Lower lobe of right lung (tissue), 2 donors: Measurements from ENCODE around the gene PIK3C2A. TPM values are rescaled to one million over a fixed set of nuclear protein-coding genes. Genes with fewer than 3 reads are reported as not detected.
"Not testable (repeated sequence)": the region's sequence is repeated elsewhere in the genome, so short reads cannot be mapped to it uniquely, and the experiment has no call there.

Experiments used
- ATAC-seq, 2 donors: fragments of 200-7000 bp; cut with Tn5 transposase; one replicate each; pipeline ENCODE4 v1.9.1; 2020 to 2022; ENCODE audit warnings: mild to moderate bottlenecking in 2 of 2, moderate library complexity in 2 of 2
- DNase-seq: peaks from one replicate; pipeline ENCODE4 v3.0.0-alpha.2; 2020
- H3K27ac ChIP-seq: fragments of 200-600 bp; one replicate; pipeline ENCODE4 v1.8.0; 2022
- H3K27me3 ChIP-seq: fragments of 200-600 bp; one replicate; pipeline ENCODE4 v1.8.0; 2022; ENCODE audit warnings: low read depth
- H3K36me3 ChIP-seq: fragments of 200-600 bp; one replicate; pipeline ENCODE4 v1.8.0; 2022; ENCODE audit warnings: mild to moderate bottlenecking
- H3K4me1 ChIP-seq: fragments of 200-600 bp; one replicate; pipeline ENCODE4 v1.8.0; 2022
- H3K4me3 ChIP-seq: fragments of 200-600 bp; one replicate; pipeline ENCODE4 v1.8.0; 2022; ENCODE audit warnings: mild to moderate bottlenecking
- H3K9me3 ChIP-seq: fragments of 200-600 bp; one replicate; pipeline ENCODE4 v1.8.0; 2022
- intact Hi-C: fragments of 100-400 bp; cut with DNase I; formaldehyde crosslinking; loops from one replicate; pipeline ENCODE4 v1.11.0; 2022
- total RNA-seq: library from RNA; stranded (reverse); fragmentation: NEBNext Ultra II Directional; extraction: Animal tissue kit (Norgen Biotek cat#: 25700); gene quantifications from one replicate; pipeline ENCODE4 v1.2.1, GENCODE V29; 2021
- TF ChIP-seq, protein P1 (sequence below): fragments of 200-600 bp; IDR thresholded peaks from one replicate; pipeline ENCODE4 v1.8.0; 2022; ENCODE audit warnings: antibody characterized with exemption, mild to moderate bottlenecking
- donor health status: DM: no; HTN: yes; CAD: no; lungs with severe emphysema.

Gene PIK3C2A
- total RNA-seq, 1 donor from 2014 or later, result 71.6 TPM

- Histone ChIP-seq H3K9me3 (no peaks in the 10 kb centered on the region), H3K4me3 (no peak overlapping the region), H3K4me1 (no peaks in the 10 kb centered on the region), H3K36me3 (no peaks in the 10 kb centered on the region), H3K27me3 (no peaks in the 10 kb centered on the region), H3K27ac (no peak overlapping the region)
- intact Hi-C loops, result no loop called here
- DNase-seq (no peak), ATAC-seq (no peak)
- TF ChIP-seq, protein P1, sequence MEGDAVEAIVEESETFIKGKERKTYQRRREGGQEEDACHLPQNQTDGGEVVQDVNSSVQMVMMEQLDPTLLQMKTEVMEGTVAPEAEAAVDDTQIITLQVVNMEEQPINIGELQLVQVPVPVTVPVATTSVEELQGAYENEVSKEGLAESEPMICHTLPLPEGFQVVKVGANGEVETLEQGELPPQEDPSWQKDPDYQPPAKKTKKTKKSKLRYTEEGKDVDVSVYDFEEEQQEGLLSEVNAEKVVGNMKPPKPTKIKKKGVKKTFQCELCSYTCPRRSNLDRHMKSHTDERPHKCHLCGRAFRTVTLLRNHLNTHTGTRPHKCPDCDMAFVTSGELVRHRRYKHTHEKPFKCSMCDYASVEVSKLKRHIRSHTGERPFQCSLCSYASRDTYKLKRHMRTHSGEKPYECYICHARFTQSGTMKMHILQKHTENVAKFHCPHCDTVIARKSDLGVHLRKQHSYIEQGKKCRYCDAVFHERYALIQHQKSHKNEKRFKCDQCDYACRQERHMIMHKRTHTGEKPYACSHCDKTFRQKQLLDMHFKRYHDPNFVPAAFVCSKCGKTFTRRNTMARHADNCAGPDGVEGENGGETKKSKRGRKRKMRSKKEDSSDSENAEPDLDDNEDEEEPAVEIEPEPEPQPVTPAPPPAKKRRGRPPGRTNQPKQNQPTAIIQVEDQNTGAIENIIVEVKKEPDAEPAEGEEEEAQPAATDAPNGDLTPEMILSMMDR, result no peak
Measured at GRCh38 chr11:17250561-17251350, 43.0 kb upstream of the PIK3C2A start.

- H3K9me3 ChIP-seq, result no peaks in the 10 kb centered on the region
- TF ChIP-seq, protein P1, result no peak
- H3K27me3 ChIP-seq, result no peaks in the 10 kb centered on the region
- H3K4me3 ChIP-seq, result no peak overlapping the region
- no peak overlapping the region for H3K27ac ChIP-seq
- H3K4me1 ChIP-seq, result no peaks in the 10 kb centered on the region
- no peaks in the 10 kb centered on the region for H3K36me3 ChIP-seq
- no peak for ATAC-seq
- no peak for DNase-seq
- intact Hi-C loops, result no loop called here
Measured at GRCh38 chr11:17244046-17244445, 36.3 kb upstream of the PIK3C2A start.

DNA sequence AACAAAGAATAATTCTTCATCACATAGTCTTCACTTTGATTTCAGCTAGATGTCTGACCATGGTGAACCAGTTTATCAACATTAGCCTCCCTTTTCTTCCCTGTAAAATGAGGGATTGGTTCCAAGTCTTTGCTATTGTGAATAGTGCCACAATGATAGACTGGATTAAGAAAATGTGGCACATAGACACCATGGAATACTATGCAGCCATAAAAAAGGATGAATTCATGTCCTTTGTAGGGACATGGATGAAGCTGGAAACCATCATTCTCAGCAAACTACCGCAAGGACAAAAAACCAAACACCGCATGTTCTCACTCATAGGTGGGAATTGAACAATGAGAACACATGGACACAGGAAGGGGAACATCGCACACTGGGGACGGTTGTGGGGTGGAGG, 35.2 kb upstream of the PIK3C2A start:
- DNase-seq, H3K27ac ChIP-seq, H3K9me3 ChIP-seq, H3K4me1 ChIP-seq, H3K36me3 ChIP-seq, intact Hi-C loops, H3K4me3 ChIP-seq, ATAC-seq, H3K27me3 ChIP-seq: not testable (repeated sequence)

DNA sequence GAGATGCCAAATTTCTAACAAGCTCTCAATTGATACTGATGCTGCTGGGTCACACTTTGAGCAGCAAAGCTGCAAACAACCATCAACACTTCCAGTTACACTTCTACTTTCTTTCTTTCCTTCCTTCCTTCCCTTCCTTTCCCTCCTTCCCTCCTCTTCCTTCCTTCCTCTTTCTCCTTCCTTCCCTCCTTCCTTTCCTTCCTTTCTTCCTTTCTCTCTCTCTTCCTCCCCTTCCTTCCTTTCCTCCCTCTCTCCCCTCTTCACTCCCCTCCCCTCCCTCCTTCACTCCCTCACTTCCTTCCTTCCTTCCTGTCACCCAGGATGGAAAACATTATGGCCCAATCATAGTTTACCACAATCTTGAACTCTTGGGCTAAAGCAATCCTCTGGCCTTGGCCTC, 33.0 kb upstream of the PIK3C2A start:
- Histone ChIP-seq H3K27me3 (no peaks in the 10 kb centered on the region), H3K4me3 (no peak overlapping the region), H3K9me3 (no peaks in the 10 kb centered on the region), H3K27ac (no peak overlapping the region), H3K36me3 (no peaks in the 10 kb centered on the region), H3K4me1 (no peaks in the 10 kb centered on the region)
- ATAC-seq, result no peak
- TF ChIP-seq, protein P1, result no peak
- intact Hi-C loops, result no loop called here
- no peak for DNase-seq

GRCh38 chr11:17239927-17240326, 32.1 kb upstream of the PIK3C2A start:
- H3K4me1 ChIP-seq, intact Hi-C loops, ATAC-seq: not testable (repeated sequence)

DNA sequence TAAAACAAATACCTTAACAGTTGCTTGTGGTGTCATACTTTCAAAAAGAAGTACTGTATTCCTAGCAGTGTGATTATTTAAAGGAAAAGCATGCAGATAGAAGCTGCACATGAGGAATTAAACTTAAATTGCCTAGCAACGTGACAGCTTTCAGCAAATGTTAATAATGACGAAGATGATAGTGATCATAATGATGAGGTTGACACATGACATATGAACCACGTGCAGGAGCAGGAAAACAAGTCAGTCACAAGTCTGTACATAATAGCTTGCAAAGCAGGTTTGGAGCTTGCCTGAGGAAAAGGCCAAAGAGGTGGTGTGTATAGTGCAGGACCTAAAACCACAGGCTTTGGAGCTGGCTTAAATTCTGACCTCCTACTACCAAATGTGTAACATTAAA, 30.6 kb upstream of the PIK3C2A start:
- DNase-seq (no peak), ATAC-seq (no peak)
- Histone ChIP-seq H3K4me3 (no peak overlapping the region), H3K36me3 (no peaks in the 10 kb centered on the region), H3K9me3 (no peaks in the 10 kb centered on the region), H3K27me3 (no peaks in the 10 kb centered on the region), H3K4me1 (no peaks in the 10 kb centered on the region), H3K27ac (no peak overlapping the region)
- TF ChIP-seq, protein P1, result no peak
- intact Hi-C loops, result no loop called here

More at GRCh38 chr11:17239927-17240326, 32.1 kb upstream of the PIK3C2A start:
- DNase-seq, H3K36me3 ChIP-seq, H3K9me3 ChIP-seq, H3K27me3 ChIP-seq, H3K27ac ChIP-seq, H3K4me3 ChIP-seq: not testable (repeated sequence)
